Panc1 (cell line): ENCODE results near the gene YWHAQ.

ENCODE experiments used
- POLR2AphosphoS5 ChIP-seq: IDR thresholded peaks from 2 replicates; pipeline ENCODE4 v1.6.1; 2012; ENCODE audit warnings: mild to moderate bottlenecking, low read depth, low read length, moderate library complexity
- TF ChIP-seq, protein P1 (sequence below): fragments of 450-650 bp; IDR thresholded peaks from 2 replicates; pipeline ENCODE4 v1.5.1; 2017; ENCODE audit warnings: mild to moderate bottlenecking

DNA sequence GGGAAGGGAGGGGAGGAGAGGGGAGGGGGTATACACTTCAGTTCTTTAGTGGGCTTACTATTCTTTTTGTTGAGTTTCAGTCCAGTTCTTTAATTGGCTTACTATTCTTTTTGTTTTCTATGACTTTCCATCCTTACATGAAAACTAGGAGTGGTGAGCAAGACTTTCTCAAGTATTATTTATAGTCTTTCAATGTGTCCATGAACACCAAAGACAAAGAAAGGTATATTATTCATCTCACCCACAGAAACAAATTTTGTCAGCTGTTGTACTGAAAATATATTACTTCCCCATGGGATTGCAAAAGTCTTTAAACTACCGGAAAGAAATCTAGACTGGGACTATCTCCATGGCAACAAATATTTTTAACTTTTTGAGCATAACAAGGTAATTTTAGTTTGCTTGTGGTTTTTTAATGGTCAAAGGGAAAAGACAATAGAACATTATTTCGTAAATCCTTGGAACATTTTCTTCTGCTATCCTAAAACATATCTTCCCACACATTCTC, 92.7 kb downstream of the YWHAQ start:
- TF ChIP-seq, protein P1, sequence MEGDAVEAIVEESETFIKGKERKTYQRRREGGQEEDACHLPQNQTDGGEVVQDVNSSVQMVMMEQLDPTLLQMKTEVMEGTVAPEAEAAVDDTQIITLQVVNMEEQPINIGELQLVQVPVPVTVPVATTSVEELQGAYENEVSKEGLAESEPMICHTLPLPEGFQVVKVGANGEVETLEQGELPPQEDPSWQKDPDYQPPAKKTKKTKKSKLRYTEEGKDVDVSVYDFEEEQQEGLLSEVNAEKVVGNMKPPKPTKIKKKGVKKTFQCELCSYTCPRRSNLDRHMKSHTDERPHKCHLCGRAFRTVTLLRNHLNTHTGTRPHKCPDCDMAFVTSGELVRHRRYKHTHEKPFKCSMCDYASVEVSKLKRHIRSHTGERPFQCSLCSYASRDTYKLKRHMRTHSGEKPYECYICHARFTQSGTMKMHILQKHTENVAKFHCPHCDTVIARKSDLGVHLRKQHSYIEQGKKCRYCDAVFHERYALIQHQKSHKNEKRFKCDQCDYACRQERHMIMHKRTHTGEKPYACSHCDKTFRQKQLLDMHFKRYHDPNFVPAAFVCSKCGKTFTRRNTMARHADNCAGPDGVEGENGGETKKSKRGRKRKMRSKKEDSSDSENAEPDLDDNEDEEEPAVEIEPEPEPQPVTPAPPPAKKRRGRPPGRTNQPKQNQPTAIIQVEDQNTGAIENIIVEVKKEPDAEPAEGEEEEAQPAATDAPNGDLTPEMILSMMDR: no peak
- no peak for TF ChIP-seq POLR2AphosphoS5
